Activated B cell treated with CpG ODN at 0.5 μM for 24 hours (primary cell): ENCODE measurements around the gene MOCS2. TPM values are rescaled to one million over a fixed set of nuclear protein-coding genes. Genes with fewer than 3 reads are reported as not detected.

Experiments used
- ATAC-seq: fragments of 200-7000 bp; cut with Tn5 transposase; one replicate; pipeline ENCODE4 v1.10.0; 2021; ENCODE audit warnings: low read depth, mild to moderate bottlenecking, moderate library complexity
- CTCF ChIA-PET: fragments of 350-600 bp; sonication (Branson Sonifier 250); formaldehyde crosslinking; loops from one replicate; lab custom pipeline; 2021; ENCODE audit warnings: antibody characterized with exemption; lab: Charles Lee
- POLR2A ChIA-PET: fragments of 350-600 bp; sonication (Branson Sonifier 250); formaldehyde crosslinking; loops from one replicate; lab custom pipeline; 2021; ENCODE audit warnings: antibody characterized with exemption; lab: Charles Lee
- DNase-seq: peaks from one replicate; pipeline ENCODE4 v3.0.0; 2022
- H3K27ac Mint-ChIP-seq: one replicate; pipeline ENCODE4 v1.8.0; 2020; ENCODE audit warnings: mixed read lengths
- H3K27me3 Mint-ChIP-seq: one replicate; pipeline ENCODE4 v1.8.0; 2021; ENCODE audit warnings: mixed read lengths
- H3K36me3 Mint-ChIP-seq: one replicate; pipeline ENCODE4 v1.8.0; 2021; ENCODE audit warnings: low read depth, mixed read lengths
- H3K4me1 Mint-ChIP-seq: one replicate; pipeline ENCODE4 v1.8.0; 2021; ENCODE audit warnings: mixed read lengths
- H3K4me3 Mint-ChIP-seq: one replicate; pipeline ENCODE4 v1.8.0; 2020; ENCODE audit warnings: mild to moderate bottlenecking, mixed read lengths
- H3K9me3 Mint-ChIP-seq: one replicate; pipeline ENCODE4 v1.8.0; 2020; ENCODE audit warnings: mixed read lengths
- CTCF ChIP-seq: fragments of 200-600 bp; IDR thresholded peaks from one replicate; pipeline ENCODE4 v1.8.0; 2022; ENCODE audit warnings: antibody characterized with exemption, mild to moderate bottlenecking
- intact Hi-C: fragments of 100-400 bp; cut with micrococcal nuclease; formaldehyde crosslinking; loops from one replicate; pipeline ENCODE4 v1.15.1; 2024
- total RNA-seq: library from RNA; stranded (reverse); gene quantifications from 2 replicates; pipeline ENCODE4 v1.2.3, GENCODE V29; 2022

The MOCS2 gene
- total RNA-seq, 1 donor from 2014 or later: 16.8 TPM

- intact Hi-C loops: no loop called here
- peak overlapping the region; percentile 95 for H3K4me3 Mint-ChIP-seq
- peaks cover 27% of the 10 kb centered on the region for H3K4me1 Mint-ChIP-seq
- ChIA-PET POLR2A (interaction anchor here (0.9 to 1.7 kb wide), 4 partner anchors 13 to 311 kb away, joined by 3 to 9 read pairs (median 4); no protein-coding TSS in a partner anchor), CTCF (interaction anchor here (1.0 to 1.3 kb wide), 2 partner anchors 13 to 1201 kb away, joined by 4 to 9 read pairs; no protein-coding TSS in a partner anchor)
- no peak for ATAC-seq
- no peak for TF ChIP-seq CTCF
- H3K27ac Mint-ChIP-seq: peak overlapping the region; percentile 92
- no peak for DNase-seq
- H3K36me3 Mint-ChIP-seq: peaks cover 22% of the 10 kb centered on the region
- no peaks in the 10 kb centered on the region for H3K27me3 Mint-ChIP-seq
- no peaks in the 10 kb centered on the region for H3K9me3 Mint-ChIP-seq
These were observed 599 bp upstream of the MOCS2 start for GRCh38 chr5:53110156-53110555.

GRCh38 chr5:53109056-53109442 is 508 bp downstream of the MOCS2 start:
- ChIA-PET POLR2A (interaction anchor here (0.6 to 1.7 kb wide), 7 partner anchors 12 to 1454 kb away, joined by 3 to 9 read pairs (median 3); no protein-coding TSS in a partner anchor), CTCF (interaction anchor here (1.3 kb wide), 1 partner anchor 12 kb away, joined by 9 read pairs; no protein-coding TSS in a partner anchor)
- DNase-seq (no peak), ATAC-seq (peak; percentile 1)
- Mint-ChIP-seq H3K36me3 (peaks cover 29% of the 10 kb centered on the region), H3K4me1 (peaks cover 28% of the 10 kb centered on the region), H3K9me3 (no peaks in the 10 kb centered on the region), H3K27ac (peak overlapping the region; percentile 92), H3K4me3 (peak overlapping the region; percentile 95), H3K27me3 (no peaks in the 10 kb centered on the region)
- TF ChIP-seq CTCF: no peak
- intact Hi-C loops: loop anchor here (1.0 to 10.0 kb wide), 5 partner anchors 13 to 1201 kb away; partner anchors contain the start of genes ARL15 and NDUFS4

GRCh38 chr5:53105611-53106300 is 3.8 kb downstream of the MOCS2 start:
- TF ChIP-seq CTCF: no peak
- no peak for DNase-seq
- no peak overlapping the region for H3K27ac Mint-ChIP-seq
- H3K4me1 Mint-ChIP-seq: peaks cover 24% of the 10 kb centered on the region
- no peaks in the 10 kb centered on the region for H3K9me3 Mint-ChIP-seq
- no peak overlapping the region for H3K4me3 Mint-ChIP-seq
- no peaks in the 10 kb centered on the region for H3K27me3 Mint-ChIP-seq
- H3K36me3 Mint-ChIP-seq: peaks cover 60% of the 10 kb centered on the region
- CTCF ChIA-PET: no interaction called here
- POLR2A ChIA-PET: no interaction called here
- intact Hi-C loops: loop anchor here (5.0 to 10.0 kb wide), 2 partner anchors 372 to 459 kb away; partner anchors contain the start of gene NDUFS4
- no peak for ATAC-seq

- peaks cover 5% of the 10 kb centered on the region for H3K4me1 Mint-ChIP-seq
- H3K4me3 Mint-ChIP-seq: no peak overlapping the region
- H3K27ac Mint-ChIP-seq: no peak overlapping the region
- ATAC-seq (no peak), DNase-seq (no peak)
- TF ChIP-seq CTCF: no peak
- no peaks in the 10 kb centered on the region for H3K27me3 Mint-ChIP-seq
- ChIA-PET CTCF (interaction anchor here (0.6 kb wide), 2 partner anchors 847 to 1024 kb away, joined by 3 to 4 read pairs; no protein-coding TSS in a partner anchor), POLR2A (no interaction called here)
- H3K9me3 Mint-ChIP-seq: no peaks in the 10 kb centered on the region
- intact Hi-C loops: loop anchor here (10.0 kb wide), 1 partner anchor 464 kb away; the partner anchor contains the start of gene NDUFS4
- peaks cover 77% of the 10 kb centered on the region for H3K36me3 Mint-ChIP-seq
These were observed 9.0 kb downstream of the MOCS2 start for GRCh38 chr5:53100606-53101005.

GRCh38 chr5:53099546-53099945 is 10.0 kb downstream of the MOCS2 start:
- Mint-ChIP-seq H3K4me1 (no peaks in the 10 kb centered on the region), H3K9me3 (no peaks in the 10 kb centered on the region), H3K4me3 (no peak overlapping the region), H3K27ac (no peak overlapping the region), H3K27me3 (no peaks in the 10 kb centered on the region), H3K36me3 (peaks cover 71% of the 10 kb centered on the region)
- intact Hi-C loops: loop anchor here (10.0 kb wide), 2 partner anchors 405 to 435 kb away; no protein-coding TSS in a partner anchor
- TF ChIP-seq CTCF: no peak
- DNase-seq (no peak), ATAC-seq (no peak)
- POLR2A ChIA-PET: no interaction called here
- CTCF ChIA-PET: no interaction called here
